ENCODE data around the gene TRIO.

- TF ChIP-seq POLR2A (IDR thresholded peaks at IDR 0.05), result no peak
- TF ChIP-seq CTCF (IDR thresholded peaks at IDR 0.05), result no peak
Measured at GRCh38 chr5:14353726-14354474, 210.8 kb downstream of the TRIO start.
